KMS-11 (cell line): ENCODE measurements around the gene YBEY.

Experiments
- H2AFZ ChIP-seq: fragments of 200-600 bp; sonication (generic); 2 replicates; pipeline ENCODE4 v1.6.1; 2016; ENCODE audit warnings: antibody characterized with exemption, mixed run types, low read depth
- H3K27ac ChIP-seq: fragments of 200-600 bp; sonication (generic); 2 replicates; pipeline ENCODE4 v1.6.1; 2016; ENCODE audit warnings: mild to moderate bottlenecking, mixed run types
- H3K27me3 ChIP-seq: fragments of 200-600 bp; sonication (generic); 2 replicates; pipeline ENCODE4 v1.6.1; 2017; ENCODE audit warnings: mild to moderate bottlenecking, low read depth, mixed run types, moderate library complexity; ENCODE audit not compliant: insufficient read depth
- H3K36me3 ChIP-seq: fragments of 200-600 bp; sonication (generic); 2 replicates; pipeline ENCODE4 v1.6.1; 2017; ENCODE audit warnings: mild to moderate bottlenecking, mixed run types; ENCODE audit not compliant: insufficient read depth
- H3K4me1 ChIP-seq: fragments of 200-600 bp; sonication (generic); 2 replicates; pipeline ENCODE4 v1.6.1; 2016; ENCODE audit warnings: mild to moderate bottlenecking, low read depth, mixed run types; ENCODE audit not compliant: poor library complexity, severe bottlenecking
- H3K4me2 ChIP-seq: fragments of 200-600 bp; sonication (generic); 2 replicates; pipeline ENCODE4 v1.7.0; 2016; ENCODE audit warnings: mild to moderate bottlenecking, mixed run types
- H3K4me3 ChIP-seq: fragments of 200-600 bp; sonication (generic); IDR thresholded peaks from 2 replicates; pipeline ENCODE4 v1.6.1; 2017; ENCODE audit warnings: low read depth, low read length, mixed read lengths; ENCODE audit not compliant: insufficient read depth
- H3K79me2 ChIP-seq: fragments of 200-600 bp; sonication (generic); 2 replicates; pipeline ENCODE4 v1.6.1; 2016; ENCODE audit warnings: low read depth, mixed run types; ENCODE audit not compliant: insufficient read depth
- H3K9ac ChIP-seq: fragments of 200-600 bp; sonication (generic); 2 replicates; pipeline ENCODE4 v1.6.1; 2016; ENCODE audit warnings: mild to moderate bottlenecking, mixed run types
- H4K20me1 ChIP-seq: fragments of 200-600 bp; sonication (generic); 2 replicates; pipeline ENCODE4 v1.6.1; 2016; ENCODE audit warnings: mild to moderate bottlenecking, mixed run types; ENCODE audit not compliant: insufficient read depth
- TF ChIP-seq, protein P1 (sequence below): fragments of 200-600 bp; sonication (generic); conservative IDR thresholded peaks from 2 replicates; pipeline ENCODE4 v1.6.1; 2017; ENCODE audit warnings: low read depth, mild to moderate bottlenecking, antibody characterized with exemption, low read length, moderate library complexity, mixed read lengths

Gene YBEY

DNA sequence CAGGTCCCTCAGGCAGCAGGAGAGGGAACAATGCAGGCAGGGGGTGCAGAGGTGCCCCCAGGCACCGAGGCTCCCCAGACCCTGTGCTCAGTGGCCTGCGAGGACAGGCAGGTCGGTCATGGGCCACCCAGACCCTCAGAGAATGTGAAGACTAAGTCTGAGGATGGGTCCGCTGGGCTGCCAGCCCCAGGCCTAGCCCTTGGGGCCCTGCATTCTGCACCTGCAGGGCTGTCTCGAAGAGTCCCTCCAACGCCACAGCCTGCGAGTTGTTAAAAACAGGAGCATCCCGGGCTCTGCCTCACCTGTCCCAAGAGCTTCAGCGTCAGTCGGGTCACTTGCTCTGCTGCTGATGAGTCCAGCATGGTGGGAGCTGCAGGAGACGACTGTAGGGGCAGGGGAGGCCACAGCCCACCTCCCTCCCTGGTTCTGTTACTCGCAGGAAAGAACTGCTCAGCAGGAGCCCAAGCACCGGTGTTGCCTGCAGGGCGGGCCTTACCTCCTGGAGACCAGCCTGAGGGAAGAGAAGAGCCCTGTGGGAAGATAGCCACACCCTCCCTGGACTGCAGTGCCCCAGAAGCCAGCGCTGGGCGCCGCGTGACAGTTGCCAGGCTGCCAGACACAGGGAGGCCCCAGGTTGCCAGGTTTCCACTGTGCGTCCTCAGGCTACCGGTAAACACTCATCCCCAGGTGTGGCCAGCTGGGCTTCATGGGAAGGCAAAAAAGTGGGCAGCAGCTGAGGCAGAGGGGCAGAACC, 31.7 kb downstream of the YBEY start:
- Histone ChIP-seq H3K79me2 (peaks cover 27% of the 10 kb centered on the region), H3K36me3 (no peaks in the 10 kb centered on the region), H3K4me3 (no peak overlapping the region), H3K27ac (no peak overlapping the region), H3K9ac (no peak overlapping the region), H3K4me2 (no peak overlapping the region), H4K20me1 (peaks cover 6% of the 10 kb centered on the region), H3K4me1 (peaks cover 21% of the 10 kb centered on the region), H3K27me3 (no peaks in the 10 kb centered on the region), H2AFZ (no peak overlapping the region)
- TF ChIP-seq, protein P1, sequence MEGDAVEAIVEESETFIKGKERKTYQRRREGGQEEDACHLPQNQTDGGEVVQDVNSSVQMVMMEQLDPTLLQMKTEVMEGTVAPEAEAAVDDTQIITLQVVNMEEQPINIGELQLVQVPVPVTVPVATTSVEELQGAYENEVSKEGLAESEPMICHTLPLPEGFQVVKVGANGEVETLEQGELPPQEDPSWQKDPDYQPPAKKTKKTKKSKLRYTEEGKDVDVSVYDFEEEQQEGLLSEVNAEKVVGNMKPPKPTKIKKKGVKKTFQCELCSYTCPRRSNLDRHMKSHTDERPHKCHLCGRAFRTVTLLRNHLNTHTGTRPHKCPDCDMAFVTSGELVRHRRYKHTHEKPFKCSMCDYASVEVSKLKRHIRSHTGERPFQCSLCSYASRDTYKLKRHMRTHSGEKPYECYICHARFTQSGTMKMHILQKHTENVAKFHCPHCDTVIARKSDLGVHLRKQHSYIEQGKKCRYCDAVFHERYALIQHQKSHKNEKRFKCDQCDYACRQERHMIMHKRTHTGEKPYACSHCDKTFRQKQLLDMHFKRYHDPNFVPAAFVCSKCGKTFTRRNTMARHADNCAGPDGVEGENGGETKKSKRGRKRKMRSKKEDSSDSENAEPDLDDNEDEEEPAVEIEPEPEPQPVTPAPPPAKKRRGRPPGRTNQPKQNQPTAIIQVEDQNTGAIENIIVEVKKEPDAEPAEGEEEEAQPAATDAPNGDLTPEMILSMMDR, result no peak

DNA sequence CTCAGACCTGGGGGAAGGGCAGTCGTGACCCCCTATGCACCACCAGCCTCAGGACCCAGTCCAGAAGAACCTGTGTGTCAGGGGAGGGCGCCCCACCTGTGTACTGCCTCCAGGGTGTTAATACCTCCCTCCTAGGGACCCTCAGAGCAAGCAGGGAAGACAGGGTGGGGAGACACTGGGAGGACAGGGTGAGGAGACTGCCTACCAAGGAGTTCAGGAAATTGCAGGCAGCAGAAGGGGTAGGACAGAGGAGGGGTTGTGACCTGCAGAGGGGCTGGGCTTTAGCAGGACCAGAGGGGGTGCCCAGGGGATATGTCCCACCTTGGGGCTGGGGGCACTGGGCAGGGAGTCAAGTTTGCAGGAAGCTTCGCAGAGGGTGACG, 32.3 kb downstream of the YBEY start:
- no peaks in the 10 kb centered on the region for H3K36me3 ChIP-seq
- H3K27me3 ChIP-seq, result no peaks in the 10 kb centered on the region
- H4K20me1 ChIP-seq, result peaks cover 6% of the 10 kb centered on the region
- H2AFZ ChIP-seq, result no peak overlapping the region
- H3K4me1 ChIP-seq, result peaks cover 21% of the 10 kb centered on the region
- H3K9ac ChIP-seq, result no peak overlapping the region
- no peak overlapping the region for H3K27ac ChIP-seq
- no peak overlapping the region for H3K4me3 ChIP-seq
- no peak overlapping the region for H3K4me2 ChIP-seq
- TF ChIP-seq, protein P1, result no peak
- H3K79me2 ChIP-seq, result peaks cover 32% of the 10 kb centered on the region

DNA sequence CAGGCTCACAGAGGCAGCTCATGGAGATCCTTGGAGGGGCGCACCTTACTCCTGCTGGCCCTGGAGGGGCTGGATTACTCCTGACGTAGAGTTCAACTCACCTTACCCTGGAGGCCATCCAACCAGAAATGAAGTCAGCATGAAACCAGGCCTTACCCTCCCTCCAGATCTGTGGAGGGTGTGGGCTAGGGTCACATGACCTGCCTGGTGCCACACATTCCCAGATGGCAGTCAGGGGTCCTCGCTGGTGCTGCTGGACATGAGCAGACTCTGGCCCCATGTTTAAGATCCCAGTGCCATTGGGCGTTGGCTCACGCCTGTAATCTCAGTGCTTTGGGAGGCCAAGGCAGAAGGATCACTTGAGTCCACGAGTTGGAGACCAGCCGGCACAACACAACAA, 33.0 kb downstream of the YBEY start:
- H3K79me2 ChIP-seq, result peaks cover 34% of the 10 kb centered on the region
- no peak overlapping the region for H3K4me2 ChIP-seq
- TF ChIP-seq, protein P1, result no peak
- H3K27ac ChIP-seq, result no peak overlapping the region
- H3K4me1 ChIP-seq, result peaks cover 21% of the 10 kb centered on the region
- H3K27me3 ChIP-seq, result no peaks in the 10 kb centered on the region
- H2AFZ ChIP-seq, result no peak overlapping the region
- no peak overlapping the region for H3K4me3 ChIP-seq
- no peaks in the 10 kb centered on the region for H3K36me3 ChIP-seq
- H3K9ac ChIP-seq, result no peak overlapping the region
- peaks cover 6% of the 10 kb centered on the region for H4K20me1 ChIP-seq

DNA sequence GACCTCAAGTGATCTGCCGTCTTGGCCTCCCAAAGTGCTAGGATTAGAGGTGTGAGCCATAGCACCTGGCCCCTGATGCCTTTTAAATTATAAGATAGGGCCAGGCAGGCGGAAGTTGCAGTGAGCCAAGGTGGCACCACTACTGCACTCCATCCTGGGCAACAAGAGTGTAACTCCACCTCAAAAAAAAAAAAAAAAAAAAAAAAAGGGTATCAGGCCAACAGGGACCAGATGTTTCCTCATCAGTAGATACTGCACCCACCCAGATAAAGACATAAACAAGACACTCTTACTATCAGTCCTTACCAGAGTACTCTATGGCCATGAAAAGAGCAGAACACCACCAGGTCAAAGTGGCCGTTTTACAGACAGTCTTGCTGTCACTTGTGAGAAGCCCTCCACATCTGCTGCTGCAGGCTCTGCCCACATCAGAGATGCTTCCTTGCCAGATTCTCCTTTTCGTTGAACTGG, 34.2 kb downstream of the YBEY start:
- TF ChIP-seq, protein P1, result no peak
- H3K4me3 ChIP-seq, result no peak overlapping the region
- no peak overlapping the region for H3K27ac ChIP-seq

More for the DNA sequence above, 34.2 kb downstream of the YBEY start:
- H3K36me3 ChIP-seq, result no peaks in the 10 kb centered on the region
- no peak overlapping the region for H3K9ac ChIP-seq
- peaks cover 21% of the 10 kb centered on the region for H3K4me1 ChIP-seq
- H3K27me3 ChIP-seq, result no peaks in the 10 kb centered on the region
- no peak overlapping the region for H3K4me2 ChIP-seq
- H3K79me2 ChIP-seq, result peaks cover 40% of the 10 kb centered on the region
- peaks cover 6% of the 10 kb centered on the region for H4K20me1 ChIP-seq
- no peak overlapping the region for H2AFZ ChIP-seq
